HL-60 (cell line): ENCODE measurements around the gene RASAL1.

Experiments
- CTCF ChIP-seq: IDR thresholded peaks from one replicate; pipeline ENCODE4 v1.5.1; 2011; ENCODE audit warnings: low read length, control low read depth, inconsistent platforms; ENCODE audit not compliant: insufficient read depth
- GABPA ChIP-seq: IDR thresholded peaks from 2 replicates; pipeline ENCODE4 v1.6.1; 2012; ENCODE audit warnings: low read depth
- POLR2AphosphoS5 ChIP-seq: IDR thresholded peaks from 2 replicates; pipeline ENCODE4 v1.6.1; 2012; ENCODE audit warnings: low read depth
- REST ChIP-seq: IDR thresholded peaks from 2 replicates; pipeline ENCODE4 v1.6.1; 2012; ENCODE audit warnings: low read depth; ENCODE audit not compliant: insufficient replicate concordance
- SPI1 ChIP-seq: IDR thresholded peaks from 2 replicates; pipeline ENCODE4 v1.6.1; 2012; ENCODE audit warnings: low read depth, mild to moderate bottlenecking, borderline replicate concordance

- TF ChIP-seq POLR2AphosphoS5, result no peak; the same call in 1 of the 2 replicates
- no peak for TF ChIP-seq CTCF
- TF ChIP-seq REST, result no peak
- no peak for TF ChIP-seq GABPA
- no peak for TF ChIP-seq SPI1
These were observed 7.3 kb upstream of the RASAL1 start for GRCh38 chr12:113142886-113143332.
